K562 (cell line): ENCODE data around the gene GZMM. TPM values are rescaled to one million over a fixed set of nuclear protein-coding genes. Genes with fewer than 3 reads are reported as not detected.
A peak's percentile ranks its signal among the peaks of the same experiment; 100 is the strongest.

ENCODE experiments used
- ATAC-seq: fragments of 200-7000 bp; cut with Tn5 transposase; 3 replicates; pipeline ENCODE4 v1.9.1; 2020; ENCODE audit warnings: moderate library complexity
- BruUV-seq: library from RNA; stranded (reverse); fragments of 400-500 nt; replicated peaks from 2 replicates; lab custom pipeline; 2021; lab: Mats Ljungman, UMichigan
- CTCF ChIA-PET: fragments of 300-600 bp; formaldehyde crosslinking; extraction: SDS; loops from one replicate; lab custom pipeline; 2021; ENCODE audit warnings: low intra/inter-chr PET ratio; lab: Yijun Ruan, JAX
- POLR2A ChIA-PET: fragments of 300-600, 350-650 bp; sonication (Branson Sonifier 250); formaldehyde crosslinking; extraction: SDS; loops from one replicate; lab custom pipeline; 2021; ENCODE audit warnings: antibody characterized with exemption, inconsistent platforms; lab: Yijun Ruan, JAX
- DNase-seq, 4 experiments: peaks; one replicate each; pipeline versions ENCODE4 v3.0.0 to v3.0.0-alpha.2; 2011 to 2018; ENCODE audit warnings: low spot score in 3 of 4, mixed read lengths in 3 of 4; ENCODE audit errors: extremely low read depth in 1 of 4
- FAIRE-seq: peaks from 2 replicates; lab custom pipeline; 2011; peaks lifted over from hg19 to GRCh38; lab: Jason Lieb, UNC
- H2AFZ ChIP-seq: 2 replicates; pipeline ENCODE4 v1.6.0; 2011; ENCODE audit warnings: low read depth, low read length, control low read depth, inconsistent platforms
- H3K27ac ChIP-seq: fragments of 200-600 bp; 3 replicates; pipeline ENCODE4 v1.8.0; 2011; ENCODE audit warnings: low read depth, mild to moderate bottlenecking, control low read depth, inconsistent platforms, low read length, moderate library complexity, mixed read lengths; ENCODE audit errors: extremely low read depth
- H3K27me3 ChIP-seq, 2 experiments: fragments of 300-600 bp in 1 of 2; 2 replicates in 1 of 2; 3 replicates in 1 of 2; pipeline versions ENCODE4 v1.6.0 to v1.8.0; 2011; ENCODE audit warnings: inconsistent platforms in 2 of 2, low read length in 2 of 2, mild to moderate bottlenecking in 1 of 2, mixed read lengths in 1 of 2, moderate library complexity in 1 of 2; ENCODE audit not compliant: control insufficient read depth in 2 of 2, insufficient read depth in 2 of 2
- H3K36me3 ChIP-seq: fragments of 300-600 bp; 3 replicates; pipeline ENCODE4 v1.8.0; 2011; ENCODE audit warnings: mild to moderate bottlenecking, low read length, inconsistent platforms; ENCODE audit not compliant: control insufficient read depth, insufficient read depth
- H3K4me1 ChIP-seq, 2 experiments: fragments of 200-600 bp in 1 of 2; replicated peaks in 1 of 2; 2 replicates in 1 of 2; 3 replicates in 1 of 2; pipeline versions ENCODE4 v1.5.1 to v1.8.0; 2011; ENCODE audit warnings: inconsistent platforms in 2 of 2, low read length in 2 of 2, mild to moderate bottlenecking in 1 of 2, mixed read lengths in 1 of 2, moderate library complexity in 1 of 2; ENCODE audit not compliant: control insufficient read depth in 2 of 2, insufficient read depth in 2 of 2
- H3K4me2 ChIP-seq: 2 replicates; pipeline ENCODE4 v1.6.1; 2011; ENCODE audit warnings: low read length, control low read depth, inconsistent platforms, mixed read lengths; ENCODE audit not compliant: insufficient read depth
- H3K4me3 ChIP-seq: fragments of 200-600 bp; sonication (generic), shearing (Covaris generic); 2 replicates; pipeline ENCODE4 v1.5.1; 2016; ENCODE audit warnings: control low read depth, inconsistent platforms
- H3K79me2 ChIP-seq: fragments of 200-600 bp; 3 replicates; pipeline ENCODE4 v1.8.0; 2011; ENCODE audit warnings: low read length, inconsistent platforms; ENCODE audit not compliant: control insufficient read depth, insufficient read depth
- H3K9ac ChIP-seq, 2 experiments: 2 replicates each; pipeline versions ENCODE4 v1.6.0 to v1.6.1; 2011; ENCODE audit warnings: low read depth in 2 of 2, low read length in 2 of 2, control low read depth in 1 of 2, inconsistent platforms in 1 of 2, mild to moderate bottlenecking in 1 of 2, mixed read lengths in 1 of 2; ENCODE audit not compliant: insufficient read depth in 1 of 2
- H3K9me1 ChIP-seq: one replicate; pipeline ENCODE4 v1.6.0; 2011; ENCODE audit warnings: inconsistent platforms, mild to moderate bottlenecking, low read length, moderate library complexity; ENCODE audit not compliant: control insufficient read depth, insufficient read depth
- H3K9me3 ChIP-seq: replicated peaks from 2 replicates; pipeline ENCODE4 v1.5.1; 2011; ENCODE audit warnings: low read depth, low read length, inconsistent platforms; ENCODE audit not compliant: control insufficient read depth, insufficient read depth
- H4K20me1 ChIP-seq: replicated peaks from 2 replicates; pipeline ENCODE4 v1.6.1; 2011; ENCODE audit warnings: low read length, inconsistent platforms, mixed read lengths; ENCODE audit not compliant: control insufficient read depth, insufficient read depth
- ARID1B ChIP-seq: fragments of 450-650 bp; IDR thresholded peaks from 2 replicates; pipeline ENCODE4 v1.6.1; 2016; ENCODE audit warnings: antibody characterized with exemption, mild to moderate bottlenecking, inconsistent platforms
- ETV1 ChIP-seq: fragments of 450-650 bp; conservative IDR thresholded peaks from 2 replicates; pipeline ENCODE4 v1.6.1; 2016; ENCODE audit warnings: missing genetic modification characterization, control low read depth, low read depth, missing compliant biosample characterization
- HIVEP1 ChIP-seq: fragments of 250-450 bp; sonication (Bioruptor Pico); IDR thresholded peaks from 2 replicates; pipeline ENCODE4 v1.4.0; 2020; ENCODE audit warnings: mild to moderate bottlenecking
- JUNB ChIP-seq: fragments of 450-650 bp; formaldehyde crosslinking; conservative IDR thresholded peaks from 2 replicates; pipeline ENCODE4 v1.4.0; 2020; ENCODE audit warnings: mild to moderate bottlenecking
- NFXL1 ChIP-seq: fragments of 450-650 bp; formaldehyde crosslinking; IDR thresholded peaks from 2 replicates; pipeline ENCODE4 v1.4.0; 2021; ENCODE audit warnings: mild to moderate bottlenecking
- ZBTB7A ChIP-seq: IDR thresholded peaks from 2 replicates; pipeline ENCODE4 v1.6.1; 2011; ENCODE audit warnings: low read depth, mild to moderate bottlenecking, low read length, moderate library complexity, borderline replicate concordance; ENCODE audit not compliant: control insufficient read depth
- WGBS: fragments of 100-300 bp; shearing (Covaris generic); methylation state at CpG from one replicate; pipeline ENCODE4 v1.1.6; 2016; ENCODE audit warnings: low coverage, mixed read lengths; ENCODE audit not compliant: insufficient coverage; ENCODE audit errors: missing lambda C conversion rate; 5-methylcytosine and 5-hydroxymethylcytosine counted together
- in situ Hi-C: fragments of 300-500 bp; cut with MboI; formaldehyde crosslinking; loops from 4 replicates; pipeline ENCODE4 v1.15.0; 2018; ENCODE audit warnings: inconsistent platforms, mixed read lengths
- intact Hi-C: fragments of 100-400 bp; cut with micrococcal nuclease; formaldehyde crosslinking; loops from 2 replicates; pipeline ENCODE4 v1.14.2; 2022
- polyA plus RNA-seq, 8 experiments: library from polyadenylated mRNA; depleted of rRNA in 4 of 8; stranded (reverse) in 5 of 8; unstranded in 3 of 8; fragments of >200 nt; fragmentation: Nextera tagmentation in 2 of 8; fragmentation: Illumina TruSeq in 1 of 8; extraction: Ambion mirVana in 2 of 8; extraction: Trizol in 1 of 8; gene quantifications; 2 replicates each; pipeline versions ENCODE4 v1.2.1 to v1.2.3, GENCODE V29; 2011 to 2014; ENCODE audit warnings: inconsistent platforms in 1 of 8, missing spikeins in 1 of 8
- total RNA-seq, 7 experiments: library from RNA; depleted of rRNA in 6 of 7; stranded (reverse); fragments of >200 nt in 6 of 7; fragmentation: Illumina TruSeq in 2 of 7; extraction: Trizol in 2 of 7; gene quantifications; 2 replicates each; pipeline versions ENCODE4 v1.2.1 to v1.2.3, GENCODE V29; 2011 to 2021; ENCODE audit warnings: low replicate concordance in 1 of 7
- TF ChIP-seq, protein P1 (sequence below): sonication (generic); formaldehyde crosslinking; IDR thresholded peaks from 2 replicates; pipeline ENCODE4 v1.8.1; 2023; ENCODE audit warnings: missing genetic modification reagents, mild to moderate bottlenecking, borderline replicate concordance
- TF ChIP-seq, protein P2 (sequence below): sonication (generic); formaldehyde crosslinking; IDR thresholded peaks from 2 replicates; pipeline ENCODE4 v1.8.1; 2023; ENCODE audit warnings: mild to moderate bottlenecking, missing genetic modification reagents

The GZMM gene
- total and polyA plus RNA-seq, 9 of the 15 experiments (the other 6 are each of a cell fraction or from before 2014, with no cell fraction given): 0.08 to 2.6 (median 0.70) TPM; not detected in 2

DNA sequence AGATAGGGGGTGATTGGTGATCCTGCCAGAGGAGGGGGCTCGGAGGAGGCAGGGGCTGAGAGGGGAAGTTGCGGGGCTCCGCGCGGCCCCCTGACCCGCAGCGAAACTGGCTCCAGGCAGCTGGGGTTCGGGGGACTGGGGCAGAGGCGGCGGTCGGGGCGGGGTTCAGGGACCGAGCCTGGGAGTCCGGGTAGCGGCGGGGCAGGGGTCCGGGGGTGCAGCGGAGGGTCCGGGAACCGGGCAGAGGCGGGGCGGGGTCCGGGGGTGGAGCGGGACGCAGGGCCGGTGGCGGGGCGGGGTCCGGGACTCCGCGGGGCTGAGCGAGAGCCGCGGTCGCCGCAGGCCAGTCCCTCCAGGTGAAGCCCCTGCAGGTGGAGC, 46.4 kb upstream of the GZMM start:
- intact Hi-C loops (no loop called here), in situ Hi-C loops (no loop called here)
- Histone ChIP-seq H3K79me2 (no peaks in the 10 kb centered on the region), H3K4me1 (peaks cover 0 to 54% of the 10 kb centered on the region in 2 experiments; a peak in 3 of 5 replicates), H3K4me2 (no peak overlapping the region), H2AFZ (no peak overlapping the region), H3K36me3 (no peaks in the 10 kb centered on the region), H3K9ac (no peak overlapping the region), H4K20me1 (no peaks in the 10 kb centered on the region), H3K27me3 (no peaks in the 10 kb centered on the region), H3K9me1 (no peaks in the 10 kb centered on the region), H3K9me3 (no peaks in the 10 kb centered on the region), H3K27ac (no peak overlapping the region), H3K4me3 (no peak overlapping the region)
- BruUV-seq: no TSS peak
- ChIA-PET CTCF (no interaction called here), POLR2A (no interaction called here)
- FAIRE-seq: no peak
- TF ChIP-seq JUNB (no peak), NFXL1 (CRISPR knock-in tag) (no peak), ETV1 (tag) (no peak), HIVEP1 (CRISPR knock-in tag) (no peak), ARID1B (no peak), ZBTB7A (peak; percentile 53; the same call in 1 of the 2 replicates)
- TF ChIP-seq, protein P1, sequence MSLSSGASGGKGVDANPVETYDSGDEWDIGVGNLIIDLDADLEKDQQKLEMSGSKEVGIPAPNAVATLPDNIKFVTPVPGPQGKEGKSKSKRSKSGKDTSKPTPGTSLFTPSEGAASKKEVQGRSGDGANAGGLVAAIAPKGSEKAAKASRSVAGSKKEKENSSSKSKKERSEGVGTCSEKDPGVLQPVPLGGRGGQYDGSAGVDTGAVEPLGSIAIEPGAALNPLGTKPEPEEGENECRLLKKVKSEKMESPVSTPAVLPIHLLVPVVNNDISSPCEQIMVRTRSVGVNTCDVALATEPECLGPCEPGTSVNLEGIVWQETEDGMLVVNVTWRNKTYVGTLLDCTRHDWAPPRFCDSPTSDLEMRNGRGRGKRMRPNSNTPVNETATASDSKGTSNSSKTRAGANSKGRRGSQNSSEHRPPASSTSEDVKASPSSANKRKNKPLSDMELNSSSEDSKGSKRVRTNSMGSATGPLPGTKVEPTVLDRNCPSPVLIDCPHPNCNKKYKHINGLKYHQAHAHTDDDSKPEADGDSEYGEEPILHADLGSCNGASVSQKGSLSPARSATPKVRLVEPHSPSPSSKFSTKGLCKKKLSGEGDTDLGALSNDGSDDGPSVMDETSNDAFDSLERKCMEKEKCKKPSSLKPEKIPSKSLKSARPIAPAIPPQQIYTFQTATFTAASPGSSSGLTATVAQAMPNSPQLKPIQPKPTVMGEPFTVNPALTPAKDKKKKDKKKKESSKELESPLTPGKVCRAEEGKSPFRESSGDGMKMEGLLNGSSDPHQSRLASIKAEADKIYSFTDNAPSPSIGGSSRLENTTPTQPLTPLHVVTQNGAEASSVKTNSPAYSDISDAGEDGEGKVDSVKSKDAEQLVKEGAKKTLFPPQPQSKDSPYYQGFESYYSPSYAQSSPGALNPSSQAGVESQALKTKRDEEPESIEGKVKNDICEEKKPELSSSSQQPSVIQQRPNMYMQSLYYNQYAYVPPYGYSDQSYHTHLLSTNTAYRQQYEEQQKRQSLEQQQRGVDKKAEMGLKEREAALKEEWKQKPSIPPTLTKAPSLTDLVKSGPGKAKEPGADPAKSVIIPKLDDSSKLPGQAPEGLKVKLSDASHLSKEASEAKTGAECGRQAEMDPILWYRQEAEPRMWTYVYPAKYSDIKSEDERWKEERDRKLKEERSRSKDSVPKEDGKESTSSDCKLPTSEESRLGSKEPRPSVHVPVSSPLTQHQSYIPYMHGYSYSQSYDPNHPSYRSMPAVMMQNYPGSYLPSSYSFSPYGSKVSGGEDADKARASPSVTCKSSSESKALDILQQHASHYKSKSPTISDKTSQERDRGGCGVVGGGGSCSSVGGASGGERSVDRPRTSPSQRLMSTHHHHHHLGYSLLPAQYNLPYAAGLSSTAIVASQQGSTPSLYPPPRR (CRISPR knock-in tag): no peak
- TF ChIP-seq, protein P2, sequence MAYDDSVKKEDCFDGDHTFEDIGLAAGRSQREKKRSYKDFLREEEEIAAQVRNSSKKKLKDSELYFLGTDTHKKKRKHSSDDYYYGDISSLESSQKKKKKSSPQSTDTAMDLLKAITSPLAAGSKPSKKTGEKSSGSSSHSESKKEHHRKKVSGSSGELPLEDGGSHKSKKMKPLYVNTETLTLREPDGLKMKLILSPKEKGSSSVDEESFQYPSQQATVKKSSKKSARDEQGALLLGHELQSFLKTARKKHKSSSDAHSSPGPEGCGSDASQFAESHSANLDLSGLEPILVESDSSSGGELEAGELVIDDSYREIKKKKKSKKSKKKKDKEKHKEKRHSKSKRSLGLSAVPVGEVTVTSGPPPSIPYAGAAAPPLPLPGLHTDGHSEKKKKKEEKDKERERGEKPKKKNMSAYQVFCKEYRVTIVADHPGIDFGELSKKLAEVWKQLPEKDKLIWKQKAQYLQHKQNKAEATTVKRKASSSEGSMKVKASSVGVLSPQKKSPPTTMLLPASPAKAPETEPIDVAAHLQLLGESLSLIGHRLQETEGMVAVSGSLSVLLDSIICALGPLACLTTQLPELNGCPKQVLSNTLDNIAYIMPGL (CRISPR knock-in tag): no peak
- DNase-seq: no peak
- ATAC-seq: no peak
- WGBS: no CpG with 5 or more reads among the region's 36 CpGs
